ENCODE measurements around the gene MMP14.
"Not testable (repeated sequence)": the region's sequence is repeated elsewhere in the genome, so short reads cannot be mapped to it uniquely, and the experiment has no call there.

MMP14 gene

DNA sequence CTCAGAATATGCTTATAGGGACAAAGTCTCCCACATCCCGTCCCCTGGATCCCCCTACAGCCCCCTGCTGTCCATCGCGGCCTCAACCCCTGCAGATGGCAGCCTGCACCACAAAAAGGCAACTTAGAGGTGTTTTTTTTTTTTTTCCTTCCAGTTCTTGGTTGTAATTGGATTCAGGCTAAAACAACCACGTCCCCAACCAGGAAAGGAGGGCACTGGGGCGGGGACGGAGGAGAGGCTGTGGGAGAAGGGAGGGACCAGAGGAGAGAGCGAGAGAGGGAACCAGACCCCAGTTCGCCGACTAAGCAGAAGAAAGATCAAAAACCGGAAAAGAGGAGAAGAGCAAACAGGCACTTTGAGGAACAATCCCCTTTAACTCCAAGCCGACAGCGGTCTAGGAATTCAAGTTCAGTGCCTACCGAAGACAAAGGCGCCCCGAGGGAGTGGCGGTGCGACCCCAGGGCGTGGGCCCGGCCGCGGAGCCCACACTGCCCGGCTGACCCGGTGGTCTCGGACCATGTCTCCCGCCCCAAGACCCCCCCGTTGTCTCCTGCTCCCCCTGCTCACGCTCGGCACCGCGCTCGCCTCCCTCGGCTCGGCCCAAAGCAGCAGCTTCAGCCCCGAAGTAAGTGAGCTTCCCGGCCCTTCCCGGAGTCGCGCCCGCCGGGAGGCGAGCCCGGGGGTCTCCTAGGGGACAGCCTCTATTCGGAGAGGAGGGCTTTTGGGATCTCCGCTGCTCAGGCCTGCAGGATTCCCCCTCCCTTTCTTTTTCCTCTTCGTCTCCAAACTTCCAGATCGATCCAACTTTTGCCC is at the start of gene MMP14:
Gene MMP14, plus strand, starts transcription at position 285 of the 813 bp plus-strand sequence. Its CDS starts 233 bp downstream, at position 518.
- DNase-seq (ENCODE audit: low read depth), result no peak

DNA sequence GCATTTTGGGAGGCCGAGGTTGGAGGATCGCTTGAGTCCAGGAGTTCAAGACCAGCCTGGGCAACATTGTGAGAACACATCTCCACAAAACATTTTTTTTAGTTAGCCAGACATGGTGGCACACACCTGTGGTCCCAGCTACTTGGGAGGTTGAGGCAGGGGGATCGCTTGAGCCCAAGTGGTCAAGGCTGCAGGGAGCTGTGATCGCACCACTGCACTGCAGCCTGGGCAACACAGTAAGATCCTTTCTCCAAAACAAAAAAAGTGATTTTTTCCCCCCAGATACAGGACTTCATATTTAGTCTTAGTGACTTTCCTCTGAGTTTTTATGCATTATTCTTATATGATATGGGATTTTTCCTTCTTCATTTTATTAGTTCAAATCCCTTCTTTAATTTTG is 49.7 kb upstream of the MMP14 start:
- DNase-seq (ENCODE audit: low read depth), result no peak

DNA sequence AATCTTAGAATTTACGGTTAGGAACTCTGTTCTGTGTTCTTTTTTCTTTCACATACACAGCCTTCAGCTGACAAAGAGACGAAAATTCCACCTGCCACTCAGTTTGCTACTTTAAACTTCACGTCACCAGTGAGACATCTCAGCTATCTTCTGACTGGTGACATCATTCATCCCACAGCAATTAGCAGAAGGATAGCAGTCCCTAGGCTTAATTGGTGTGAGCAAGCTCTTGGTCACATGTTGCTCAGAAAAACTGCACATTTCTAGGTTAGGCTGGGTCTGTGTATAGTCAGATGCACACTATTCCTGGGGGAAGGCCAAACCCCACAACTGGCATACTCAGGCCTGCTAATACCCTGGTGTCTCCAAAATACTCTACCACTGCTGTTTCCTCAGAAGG is 45.1 kb upstream of the MMP14 start:
- DNase-seq (ENCODE audit: low read depth), result no peak

DNA sequence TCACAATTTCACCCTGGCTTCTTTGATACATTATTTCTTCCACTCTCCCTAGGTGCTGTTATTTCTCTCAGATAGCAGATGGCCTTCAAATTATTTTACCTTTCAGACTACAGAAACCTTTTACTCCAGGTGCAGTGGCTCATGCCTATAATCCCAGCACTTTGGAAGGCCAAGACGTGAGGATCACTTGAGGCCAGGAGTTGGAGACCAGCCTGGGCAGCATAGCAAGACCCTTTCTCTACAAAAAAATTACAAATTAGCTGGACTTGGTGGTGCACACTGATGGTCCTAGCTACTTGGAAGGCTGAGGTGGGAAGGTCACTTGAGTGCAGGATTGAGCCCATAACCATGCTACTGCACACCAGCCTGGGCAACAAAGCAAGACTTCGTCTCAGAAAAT is 44.2 kb upstream of the MMP14 start:
- DNase-seq (ENCODE audit: low read depth), result no peak

DNA sequence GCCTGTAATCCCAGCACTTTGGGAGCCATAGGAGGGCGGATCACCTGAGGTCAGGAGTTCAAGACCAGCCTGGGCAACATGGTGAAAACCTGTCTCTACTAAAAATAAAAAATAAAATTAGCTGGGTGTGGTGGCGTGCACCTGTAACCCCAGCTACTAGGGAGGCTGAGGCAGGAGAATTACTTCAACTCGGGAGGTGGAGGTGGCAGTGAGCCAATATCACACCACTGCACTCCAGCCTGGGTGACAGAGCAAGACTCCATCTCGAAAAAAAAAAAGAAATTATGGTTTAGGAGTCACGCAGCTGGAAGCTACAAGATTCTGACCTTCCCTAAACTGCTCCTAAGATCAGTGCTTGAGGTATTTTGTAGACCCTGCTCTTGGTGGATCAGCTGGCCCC is 42.8 kb upstream of the MMP14 start:
- DNase-seq (ENCODE audit: low read depth), result not testable (repeated sequence)

DNA sequence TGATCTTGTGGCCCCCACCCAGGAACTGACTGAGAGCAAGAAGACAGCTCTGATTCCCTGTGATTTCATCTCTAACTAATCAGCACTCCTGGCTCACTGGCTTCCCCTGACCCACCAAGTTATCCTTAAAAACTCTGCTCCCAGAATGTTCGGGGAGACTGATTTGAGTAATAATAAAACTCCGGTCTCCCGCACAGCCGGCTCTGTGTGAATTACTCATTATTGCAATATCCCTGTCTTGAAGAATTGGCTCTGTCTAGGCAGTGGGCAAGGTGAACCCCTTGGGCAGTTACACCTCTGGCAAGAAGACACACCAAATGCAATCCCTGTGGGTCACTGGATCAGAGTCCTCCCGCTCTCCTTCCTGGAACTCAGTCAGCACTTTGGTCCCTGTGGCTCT is 42.4 kb upstream of the MMP14 start:
- DNase-seq (ENCODE audit: low read depth), result no peak

DNA sequence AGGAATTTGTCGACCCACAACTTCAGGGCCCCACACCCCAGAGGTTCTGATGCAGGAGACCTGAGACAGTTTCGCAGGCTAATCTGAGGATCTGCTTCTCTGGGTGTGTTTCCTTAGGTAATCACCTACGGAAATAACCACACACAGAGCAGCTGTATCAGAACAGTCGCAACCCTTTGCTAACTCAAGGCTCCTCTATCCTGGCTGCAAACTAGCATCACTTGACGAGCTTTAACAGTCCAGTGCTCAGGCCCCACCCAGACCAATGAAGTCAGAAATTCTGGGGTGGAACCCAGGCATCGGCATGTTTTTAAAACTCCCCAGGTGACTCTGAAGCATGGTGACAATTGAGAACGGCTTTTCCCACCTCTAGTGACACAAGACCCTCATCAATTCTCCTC is 41.8 kb upstream of the MMP14 start:
- DNase-seq (ENCODE audit: low read depth), result no peak

DNA sequence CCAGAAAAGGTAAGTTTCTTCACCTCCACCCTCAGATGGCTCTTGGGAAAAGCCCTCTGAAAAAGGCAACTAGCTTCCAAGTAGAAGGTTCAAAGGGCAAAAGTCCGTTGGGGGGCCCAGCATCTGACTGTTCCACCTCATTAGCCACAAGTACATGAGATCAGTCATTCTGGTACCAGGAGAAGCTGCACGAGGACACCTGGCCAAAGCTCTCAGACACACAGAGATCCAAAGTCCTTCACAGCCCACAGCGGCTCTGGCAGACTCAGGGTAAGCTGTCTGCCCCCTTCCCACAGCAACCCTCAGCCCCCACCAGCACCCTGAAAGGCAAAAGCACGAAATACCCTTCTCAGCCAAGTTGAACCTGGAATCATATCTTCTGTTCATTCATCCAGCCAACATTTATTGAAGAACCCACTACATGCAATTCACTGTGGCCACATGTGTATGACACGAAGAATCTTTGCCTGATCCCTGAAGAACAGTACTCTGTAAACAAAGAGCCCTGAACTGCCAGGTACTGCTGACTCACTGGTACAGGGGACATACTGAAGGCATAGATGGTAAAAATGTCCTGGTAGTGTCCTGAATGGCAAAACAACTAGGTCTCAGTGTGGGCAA is 40.2 kb upstream of the MMP14 start:
- DNase-seq (ENCODE audit: low read depth), result no peak

DNA sequence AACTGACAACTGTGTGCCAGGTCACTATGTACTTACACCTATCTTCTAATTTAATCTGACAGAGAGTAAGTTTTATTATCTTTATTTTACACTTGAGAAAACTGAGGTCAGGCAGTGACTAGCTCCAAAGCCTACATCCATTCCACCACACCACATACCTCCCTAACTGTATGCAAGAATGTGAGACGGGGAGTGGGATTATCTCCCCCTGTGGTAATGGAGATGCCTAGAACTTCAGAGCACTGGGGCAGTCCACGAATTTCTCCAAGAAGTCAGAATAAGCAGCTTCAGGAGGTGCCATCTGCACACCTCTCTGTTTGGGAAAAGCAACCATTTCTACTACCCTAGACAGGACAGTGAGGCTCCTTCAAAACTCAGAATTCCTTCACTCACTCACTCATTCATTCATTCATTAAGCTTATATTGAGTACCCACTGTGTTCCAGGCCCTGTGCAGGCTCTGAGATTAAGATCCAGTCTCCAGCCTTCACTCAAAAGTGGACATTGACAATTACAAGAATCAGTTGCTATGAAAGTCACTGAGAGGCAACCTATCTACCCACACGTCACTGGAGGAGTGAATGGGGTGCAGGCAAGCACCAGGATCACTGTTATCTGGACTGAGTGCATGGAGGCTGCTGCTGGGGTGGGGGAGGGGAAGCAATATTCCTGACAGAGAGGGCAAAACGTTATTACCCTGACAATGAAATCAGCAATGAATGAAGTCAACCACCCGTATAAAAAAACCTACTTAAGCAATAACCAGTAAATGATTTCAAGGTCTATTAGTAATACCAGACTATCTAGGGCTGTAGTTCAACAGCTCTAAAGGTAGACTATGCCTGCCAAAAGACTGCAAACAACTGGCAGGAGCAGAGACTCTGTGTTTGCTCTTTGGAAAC is 39.1 kb upstream of the MMP14 start:
- DNase-seq (ENCODE audit: low read depth), result no peak

DNA sequence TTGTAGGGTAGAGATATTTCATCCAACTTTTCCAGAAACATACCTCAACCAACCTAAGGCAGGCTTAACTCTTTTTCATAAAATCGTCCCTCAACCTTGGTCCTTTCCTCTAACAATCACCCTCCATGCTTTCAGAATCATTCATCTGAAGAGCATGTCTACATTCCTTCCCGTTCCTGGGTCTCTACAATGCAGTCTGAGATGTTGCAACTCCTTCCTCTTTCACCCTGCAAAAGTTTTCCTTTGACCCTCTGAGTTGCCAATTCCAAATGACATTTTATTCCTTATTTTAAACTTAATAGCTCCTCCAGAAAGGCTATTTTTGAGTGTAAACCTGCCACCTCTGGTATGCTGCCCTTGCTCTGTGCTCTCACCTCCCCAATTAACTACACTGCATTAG is 37.9 kb upstream of the MMP14 start:
- DNase-seq (ENCODE audit: low read depth), result no peak

DNA sequence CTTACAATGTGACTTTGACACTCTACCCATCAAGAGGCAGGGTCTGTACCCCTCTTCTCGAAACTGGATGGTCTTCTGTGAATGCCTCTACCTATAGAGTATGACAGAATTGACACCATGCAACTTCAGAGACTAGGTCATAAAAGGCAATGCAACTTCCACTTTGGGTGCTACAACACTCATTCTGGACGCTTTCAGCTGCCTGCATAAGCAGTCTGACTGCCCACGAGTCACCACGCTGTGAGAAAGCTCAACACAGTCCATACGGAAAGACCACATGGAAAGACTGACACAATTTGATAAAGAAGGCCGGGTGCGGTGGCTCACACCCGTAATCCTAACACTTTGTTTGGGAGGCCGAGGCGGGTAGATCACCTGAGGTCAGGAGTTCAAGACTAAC is 36.0 kb upstream of the MMP14 start:
- DNase-seq (ENCODE audit: low read depth), result no peak

DNA sequence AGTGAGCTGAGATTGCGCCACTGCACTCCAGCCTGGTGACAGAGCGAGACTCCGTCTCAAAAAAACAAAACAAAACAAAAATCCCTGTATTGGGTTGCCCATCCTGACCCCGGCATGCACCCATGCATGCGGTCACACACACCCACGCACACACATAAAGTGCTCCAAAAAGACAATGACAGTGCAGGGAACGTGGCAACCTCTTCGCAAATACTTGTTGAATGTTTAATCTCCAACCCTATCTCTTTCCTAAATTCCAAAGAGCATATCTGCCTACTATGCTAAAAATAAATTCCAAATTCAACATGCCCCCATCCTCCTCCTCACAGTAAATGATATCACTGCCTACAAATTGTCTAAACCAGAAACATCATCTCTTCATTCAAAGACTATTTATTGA is 34.7 kb upstream of the MMP14 start:
- DNase-seq (ENCODE audit: low read depth), result no peak

DNA sequence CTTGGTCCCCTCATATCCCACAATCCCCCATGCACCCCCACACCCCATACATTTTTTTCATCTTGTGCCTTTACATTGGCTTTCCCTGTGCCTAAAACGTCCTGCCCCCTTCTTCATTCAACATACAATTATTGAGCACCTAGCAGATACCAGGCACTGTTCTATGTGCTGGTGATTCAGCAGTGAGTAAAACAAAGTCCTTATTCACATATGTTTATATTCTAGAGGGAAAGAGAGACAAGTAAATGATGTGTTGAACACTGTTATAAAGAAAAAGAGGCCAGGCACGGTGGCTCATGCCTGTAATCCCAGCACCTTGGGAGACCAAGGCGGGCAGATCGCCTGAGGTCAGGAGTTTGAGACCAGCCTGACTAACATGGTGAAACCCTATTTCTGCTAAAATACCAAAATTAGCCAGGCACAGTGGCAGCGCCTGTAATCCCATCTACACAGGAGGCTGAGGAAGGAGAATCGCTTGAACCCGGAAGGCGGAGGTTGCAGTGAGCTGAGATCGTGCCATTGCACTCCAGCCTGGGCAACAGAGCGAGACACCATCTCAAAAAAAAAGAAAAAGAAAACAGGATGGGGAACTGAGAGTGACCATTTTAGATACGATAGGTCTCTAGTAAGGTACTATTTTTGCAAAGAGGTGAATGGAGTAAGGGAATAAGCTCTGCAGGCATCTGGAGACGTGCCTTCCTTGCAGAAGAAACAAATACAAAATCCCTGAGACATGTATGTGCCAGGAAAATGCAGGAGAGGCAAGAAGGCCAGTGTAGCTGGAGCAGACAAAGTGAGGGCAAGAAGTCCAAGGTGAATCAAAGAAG is 33.3 kb upstream of the MMP14 start:
- no peak for DNase-seq (ENCODE audit: low read depth)

DNA sequence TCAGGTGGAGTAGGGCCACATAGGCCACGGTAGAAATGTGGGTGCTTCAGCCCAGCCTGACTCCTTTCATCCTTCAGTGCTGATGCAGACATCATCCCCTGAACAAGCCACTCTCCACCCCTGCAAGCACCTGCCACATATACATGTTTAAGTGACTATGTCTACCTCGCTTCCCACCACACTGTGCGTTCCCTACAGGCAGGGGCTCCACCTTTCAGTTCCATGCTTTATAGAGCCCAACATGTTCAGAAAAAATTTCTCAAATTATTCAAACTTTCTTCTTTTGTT is 32.8 kb upstream of the MMP14 start:
- DNase-seq (ENCODE audit: low read depth), result no peak

DNA sequence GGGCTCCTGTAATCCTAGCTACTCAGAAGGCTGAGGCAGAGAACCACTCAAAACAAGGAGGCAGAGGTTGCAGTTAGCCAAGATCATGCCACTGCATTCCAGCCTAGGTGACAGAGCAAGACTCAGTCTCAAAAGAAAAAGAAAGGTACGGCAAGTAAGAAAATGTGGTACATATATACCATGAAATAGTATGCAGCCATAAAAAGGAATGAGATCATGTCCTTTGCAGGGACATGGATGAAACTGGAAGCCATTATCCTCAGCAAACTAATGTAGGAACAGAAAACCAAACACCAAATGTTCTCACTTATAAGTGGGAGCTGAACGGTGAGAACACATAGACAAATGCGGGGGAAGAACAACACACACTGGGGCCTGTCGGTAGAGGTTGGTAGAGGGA is 31.1 kb upstream of the MMP14 start:
- not testable (repeated sequence) for DNase-seq (ENCODE audit: low read depth)

DNA sequence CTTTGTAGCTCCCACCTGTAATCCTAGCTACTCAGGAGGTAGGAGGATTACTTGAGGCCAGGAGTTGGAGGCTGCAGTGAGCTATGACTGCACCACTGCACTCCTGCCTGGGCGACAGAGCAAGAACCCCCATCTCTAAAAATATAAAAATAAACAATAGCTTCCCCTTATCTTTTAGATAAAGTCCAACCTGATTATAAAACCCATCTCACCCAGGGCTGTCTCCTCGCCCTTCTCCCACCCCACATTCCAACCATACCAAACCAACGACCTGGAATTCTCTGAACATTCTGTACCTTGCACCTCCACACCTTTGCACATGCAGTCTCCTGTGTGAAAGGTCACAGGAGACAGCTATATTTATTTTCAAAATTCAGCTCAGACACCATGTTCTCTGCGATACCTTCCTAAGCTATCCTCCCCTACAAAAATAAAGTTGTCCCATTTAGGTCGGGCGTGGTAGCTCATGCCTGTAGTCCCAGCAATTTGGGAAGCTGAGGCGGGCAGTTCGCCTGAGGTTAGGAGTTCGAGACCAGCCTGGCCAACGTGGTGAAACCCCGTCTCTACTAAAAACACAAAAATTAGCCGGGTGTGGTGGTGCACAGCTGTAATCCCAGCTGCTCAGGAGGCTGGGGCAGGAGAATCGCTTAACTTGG is 28.8 kb upstream of the MMP14 start:
- DNase-seq (ENCODE audit: low read depth), result no peak

DNA sequence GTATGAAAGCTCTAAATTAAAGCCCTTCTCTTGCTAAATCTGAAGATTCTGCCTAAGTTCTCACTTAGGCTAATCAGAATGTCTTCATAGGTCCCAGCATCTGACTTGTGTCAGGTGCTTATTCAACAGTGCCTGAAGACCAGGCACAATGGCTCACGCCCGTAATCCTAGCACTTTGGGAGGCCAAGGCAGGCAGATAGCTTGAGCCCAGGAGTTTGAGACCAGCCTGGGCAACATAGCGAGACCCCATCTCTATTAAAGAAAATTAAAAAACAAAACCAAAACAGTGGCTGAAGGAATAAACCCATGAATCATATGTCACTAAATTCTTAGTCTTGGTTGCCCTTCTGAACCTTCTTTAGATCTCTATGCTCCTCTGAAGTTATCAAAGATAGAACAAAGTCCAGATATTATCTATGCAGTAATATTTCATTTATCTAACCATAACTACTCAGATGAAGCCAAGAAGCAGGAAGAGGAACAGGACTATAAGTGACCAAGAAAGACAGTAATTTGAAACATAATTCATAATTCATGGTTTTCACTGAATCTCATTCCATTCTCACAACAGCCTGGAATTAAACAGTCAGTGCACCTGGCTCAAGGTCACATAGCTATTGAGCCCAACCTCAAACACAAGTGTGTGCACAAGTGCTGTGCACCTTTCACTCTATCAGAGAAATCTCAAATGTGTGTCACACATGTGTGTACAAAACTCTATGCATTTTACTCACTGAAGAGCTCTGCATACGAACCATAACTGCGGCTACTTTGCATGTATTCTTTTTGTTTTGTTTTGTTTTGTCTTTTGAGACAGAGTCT is 27.8 kb upstream of the MMP14 start:
- no peak for DNase-seq (ENCODE audit: low read depth)

DNA sequence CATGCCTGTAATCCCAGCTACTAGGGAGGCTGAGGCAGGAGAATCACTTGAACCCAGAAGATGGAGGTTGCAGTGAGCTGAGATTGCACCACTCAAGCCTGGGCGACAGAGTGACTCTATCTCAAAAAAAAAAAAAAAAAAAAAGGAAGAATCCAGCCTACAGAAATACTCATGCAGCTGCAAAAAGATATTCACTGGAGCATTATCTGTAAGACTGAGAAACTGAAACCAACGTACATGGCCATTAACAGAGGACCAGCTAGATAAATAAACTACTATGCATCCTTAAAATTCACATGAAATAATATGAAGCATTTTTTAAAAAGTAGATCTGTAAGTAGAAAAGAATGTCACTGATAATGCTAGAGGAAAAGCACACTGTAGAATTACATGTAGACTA is 24.7 kb upstream of the MMP14 start:
- DNase-seq (ENCODE audit: low read depth), result no peak

DNA sequence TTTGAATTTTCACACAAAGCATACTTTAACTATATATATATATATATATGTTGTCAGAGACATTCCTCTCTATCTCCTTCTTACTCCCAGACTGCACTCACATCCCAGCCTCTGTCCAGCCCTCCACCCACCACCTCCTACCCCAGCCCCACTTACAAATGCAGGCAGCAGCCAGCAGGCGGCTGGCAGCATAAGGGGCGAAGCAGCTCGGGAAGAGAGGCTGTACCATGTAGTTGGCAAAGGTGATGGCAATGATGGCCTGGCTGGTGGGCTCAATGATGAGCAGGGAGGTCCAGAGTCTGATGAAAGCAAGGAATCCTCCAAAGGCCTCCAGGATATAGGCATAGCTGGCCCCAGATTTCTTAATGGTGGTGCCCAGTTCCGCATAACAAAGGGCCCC is 23.6 kb upstream of the MMP14 start:
- DNase-seq (ENCODE audit: low read depth), result no peak

DNA sequence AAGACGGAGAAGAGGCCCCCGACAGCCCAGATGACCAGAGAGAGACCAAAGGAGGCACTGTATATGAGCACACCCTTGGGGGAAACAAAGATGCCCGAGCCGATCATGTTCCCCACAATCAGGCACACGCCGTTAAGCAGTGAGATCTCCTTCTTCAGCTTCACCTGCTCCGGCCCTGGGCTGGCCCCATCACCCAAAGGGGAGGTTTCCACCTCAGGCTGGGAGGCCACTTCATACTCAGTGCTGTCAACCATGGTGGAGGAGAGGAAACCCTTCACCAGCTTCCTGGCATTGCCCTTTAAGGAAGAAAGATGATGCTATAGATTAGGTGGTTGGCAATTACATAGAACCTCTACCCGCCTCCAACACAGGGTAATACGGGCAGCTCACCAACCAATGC is 23.2 kb upstream of the MMP14 start:
- no peak for DNase-seq (ENCODE audit: low read depth)

DNA sequence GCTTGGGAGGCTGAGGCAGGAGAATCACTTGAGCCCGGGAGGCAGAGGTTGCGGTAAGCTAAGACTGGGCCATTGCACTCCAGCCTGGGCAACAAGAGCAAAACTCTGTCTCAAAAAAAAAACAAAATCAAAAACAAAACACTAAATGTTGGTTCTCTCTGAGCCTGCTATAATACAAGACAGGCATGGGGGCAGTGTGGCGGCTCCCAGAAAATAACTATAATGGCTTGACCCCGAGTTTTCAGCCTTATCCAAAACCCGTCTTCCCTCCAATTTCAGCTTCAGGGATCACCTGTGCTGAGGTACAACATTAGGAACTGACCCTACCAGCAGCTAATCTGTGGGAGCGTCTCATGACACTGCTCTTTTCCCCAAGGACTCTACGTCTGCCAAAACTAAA is 22.0 kb upstream of the MMP14 start:
- no peak for DNase-seq (ENCODE audit: low read depth)

All from stimulated activated CD8-positive, alpha-beta memory T cell treated with anti-CD3 and anti-CD28 coated beads, Interleukin-12 subunit alpha, Interleukin-12 subunit beta, amount 100 ng/mL, for 4 hours (primary cell).